GM12891 (cell line): ENCODE measurements around the gene HK1.

Experiments used
- POLR2A ChIP-seq: IDR thresholded peaks from 2 replicates; pipeline ENCODE4 v1.6.1; 2011; ENCODE audit warnings: low read depth, low read length, control low read depth
- POLR2AphosphoS5 ChIP-seq: IDR thresholded peaks from 2 replicates; pipeline ENCODE4 v1.6.1; 2011; ENCODE audit warnings: low read depth, low read length, control low read depth
- POU2F2 ChIP-seq: IDR thresholded peaks from 2 replicates; pipeline ENCODE4 v1.6.1; 2011; ENCODE audit warnings: low read depth, mild to moderate bottlenecking, control low read depth, low read length, moderate library complexity
- TAF1 ChIP-seq: IDR thresholded peaks from 2 replicates; pipeline ENCODE4 v1.6.1; 2011; ENCODE audit warnings: low read depth, low read length, control low read depth

GRCh38 chr10:69419744-69420126 lies 141.4 kb downstream of the HK1 start:
- TF ChIP-seq POLR2A (no peak), POLR2AphosphoS5 (no peak), TAF1 (no peak), POU2F2 (no peak)
